Tibial nerve (tissue), 4 donors: ENCODE results near the gene ST6GALNAC5. TPM values are rescaled to one million over a fixed set of nuclear protein-coding genes. Genes with fewer than 3 reads are reported as not detected.
"Not testable (repeated sequence)": the region's sequence is repeated elsewhere in the genome, so short reads cannot be mapped to it uniquely, and the experiment has no call there.

ENCODE experiments used
- DNase-seq, 2 donors: peaks; one replicate each; pipeline ENCODE4 v3.0.0-alpha.2; 2019; ENCODE audit warnings: low spot score in 2 of 2
- H3K27ac ChIP-seq, 4 donors: fragments of 200-600 bp; sonication (generic) in 3 of 4; one replicate each; pipeline ENCODE4 v1.5.1; 2017 to 2019; ENCODE audit warnings: mild to moderate bottlenecking in 1 of 4
- H3K27me3 ChIP-seq, 2 donors: fragments of 200-600 bp; sonication (generic) in 1 of 2; one replicate each; pipeline versions ENCODE4 v1.5.1 to v1.6.0; 2017 to 2019
- H3K36me3 ChIP-seq, 3 donors: fragments of 200-600 bp; sonication (generic); one replicate each; pipeline ENCODE4 v1.5.1; 2018 to 2019
- H3K4me1 ChIP-seq, 4 donors: fragments of 200-600 bp; sonication (generic) in 3 of 4; one replicate each; pipeline ENCODE4 v1.5.1; 2017 to 2019
- H3K4me3 ChIP-seq, 4 donors: fragments of 200-600 bp; sonication (generic) in 3 of 4; one replicate each; pipeline ENCODE4 v1.5.1; 2017 to 2019; ENCODE audit warnings: mild to moderate bottlenecking in 1 of 4, moderate library complexity in 1 of 4
- H3K9me3 ChIP-seq, 4 donors: fragments of 200-600 bp; sonication (generic) in 3 of 4; one replicate each; pipeline ENCODE4 v1.5.1; 2017 to 2019
- CTCF ChIP-seq, 5 experiments: fragments of 200-600 bp in 3 of 5; fragments of 450-650 bp in 2 of 5; sonication (generic) in 3 of 5; IDR thresholded peaks; one replicate each; pipeline ENCODE4 v1.5.1; 2016 to 2019; ENCODE audit warnings: antibody characterized with exemption in 5 of 5, mild to moderate bottlenecking in 3 of 5, moderate library complexity in 2 of 5
- EP300 ChIP-seq, 2 donors: sonication (generic); formaldehyde crosslinking; IDR thresholded peaks; one replicate each; pipeline ENCODE4 v1.6.1; 2017; ENCODE audit warnings: antibody characterized with exemption in 2 of 2, mild to moderate bottlenecking in 1 of 2
- POLR2A ChIP-seq, 2 donors: fragments of 450-650 bp; IDR thresholded peaks; one replicate each; pipeline ENCODE4 v1.6.1; 2017; ENCODE audit warnings: antibody characterized with exemption in 2 of 2, mild to moderate bottlenecking in 2 of 2, moderate library complexity in 2 of 2
- WGBS, 2 donors: methylation state at CpG; one replicate each; pipeline ENCODE4 v1.1.5; 2018; 5-methylcytosine and 5-hydroxymethylcytosine counted together
- total RNA-seq, 4 donors: library from RNA; depleted of rRNA; stranded (reverse); fragments of >200 nt; gene quantifications; one replicate each; pipeline ENCODE4 v1.1.0, GENCODE V29; 2016

ST6GALNAC5 gene
- total RNA-seq, 4 donors from 2014 or later, result 10.6 to 57.2 (median 20.5) TPM

GRCh38 chr1:76871355-76871974 lies 4.2 kb downstream of the ST6GALNAC5 start:
- H3K4me3 ChIP-seq, result no peak overlapping the region
- no peak overlapping the region for H3K27ac ChIP-seq
- H3K27me3 ChIP-seq, result peaks cover 0 to 20% of the 10 kb centered on the region in 2 donors
- peaks cover 0 to 10% (median 0%) of the 10 kb centered on the region in 3 donors for H3K36me3 ChIP-seq
- H3K9me3 ChIP-seq, result no peaks in the 10 kb centered on the region
- H3K4me1 ChIP-seq, result peaks cover 0 to 28% (median 0%) of the 10 kb centered on the region in 4 donors
- TF ChIP-seq CTCF (IDR thresholded peaks at IDR 0.05) (no peak), POLR2A (IDR thresholded peaks at IDR 0.05) (no peak), EP300 (IDR thresholded peaks at IDR 0.05) (no peak)
- 82 to 90% methylated on average over 3 of the region's 3 CpGs for WGBS, 2 donors
- DNase-seq, result no peak

GRCh38 chr1:76872944-76873343 lies 5.7 kb downstream of the ST6GALNAC5 start:
- Histone ChIP-seq H3K36me3 (peaks cover 0 to 10% (median 0%) of the 10 kb centered on the region in 3 donors), H3K4me3 (no peak overlapping the region), H3K9me3 (no peaks in the 10 kb centered on the region), H3K27ac (no peak overlapping the region), H3K27me3 (peaks cover 0 to 12% of the 10 kb centered on the region in 2 donors), H3K4me1 (peaks cover 0 to 16% (median 0%) of the 10 kb centered on the region in 4 donors)
- TF ChIP-seq EP300 (IDR thresholded peaks at IDR 0.05) (no peak), POLR2A (IDR thresholded peaks at IDR 0.05) (no peak), CTCF (IDR thresholded peaks at IDR 0.05) (no peak)
- DNase-seq, result no peak

- TF ChIP-seq EP300 (IDR thresholded peaks at IDR 0.05), result no peak
- TF ChIP-seq POLR2A (IDR thresholded peaks at IDR 0.05), result no peak
- no peak for TF ChIP-seq CTCF (IDR thresholded peaks at IDR 0.05)
- 95 to 96% methylated on average over 8 of the region's 8 CpGs for WGBS, 2 donors
Observed at GRCh38 chr1:76876655-76877395, 9.5 kb downstream of the ST6GALNAC5 start.

GRCh38 chr1:76879014-76879413 lies 11.7 kb downstream of the ST6GALNAC5 start:
- not testable (repeated sequence) for H3K4me3 ChIP-seq, H3K36me3 ChIP-seq, H3K4me1 ChIP-seq, DNase-seq, H3K27me3 ChIP-seq, H3K27ac ChIP-seq, H3K9me3 ChIP-seq

More at GRCh38 chr1:76876655-76877395, 9.5 kb downstream of the ST6GALNAC5 start:
- H3K27ac ChIP-seq, result no peak overlapping the region
- peaks cover 0 to 10% (median 0%) of the 10 kb centered on the region in 3 donors for H3K36me3 ChIP-seq
- H3K4me1 ChIP-seq, result peaks cover 0 to under 1% (median 0%) of the 10 kb centered on the region in 4 donors
- no peaks in the 10 kb centered on the region for H3K27me3 ChIP-seq
- H3K9me3 ChIP-seq, result no peaks in the 10 kb centered on the region
- DNase-seq, result no peak
- no peak overlapping the region for H3K4me3 ChIP-seq

- Histone ChIP-seq H3K36me3 (no peaks in the 10 kb centered on the region), H3K9me3 (no peaks in the 10 kb centered on the region), H3K27me3 (no peaks in the 10 kb centered on the region), H3K27ac (no peak overlapping the region), H3K4me3 (no peak overlapping the region), H3K4me1 (peaks cover 0 to 7% (median 0%) of the 10 kb centered on the region in 4 donors)
- TF ChIP-seq CTCF (IDR thresholded peaks at IDR 0.05) (no peak), POLR2A (IDR thresholded peaks at IDR 0.05) (no peak), EP300 (IDR thresholded peaks at IDR 0.05) (no peak)
- DNase-seq, result no peak
Observed at GRCh38 chr1:76881762-76882161, 14.5 kb downstream of the ST6GALNAC5 start.
